H1 (cell line): ENCODE data around the gene SZT2. TPM values are rescaled to one million over a fixed set of nuclear protein-coding genes. Genes with fewer than 3 reads are reported as not detected.

Experiments
- CTCF ChIA-PET: fragments of 300-600 bp; sonication (Branson Sonifier 250); formaldehyde crosslinking; loops from one replicate; lab custom pipeline; 2021; ENCODE audit not compliant: partially characterized antibody; lab: Charles Lee
- POLR2A ChIA-PET: fragments of 300-600 bp; sonication (Branson Sonifier 250); formaldehyde crosslinking; loops from one replicate; lab custom pipeline; 2021; ENCODE audit warnings: inconsistent platforms; ENCODE audit not compliant: partially characterized antibody; lab: Charles Lee
- DNase-seq, 2 experiments: peaks; one replicate each; pipeline versions ENCODE4 v3.0.0 to v3.0.0-alpha.2; 2010 to 2022; ENCODE audit warnings: low spot score in 2 of 2, low read depth in 1 of 2, mixed read lengths in 1 of 2
- FAIRE-seq: peaks from 2 replicates; lab custom pipeline; 2011; peaks lifted over from hg19 to GRCh38; lab: Jason Lieb, UNC
- H2AFZ ChIP-seq: 2 replicates; pipeline ENCODE4 v1.8.1; 2012; ENCODE audit warnings: low read length, inconsistent platforms
- H2AK5ac ChIP-seq: 2 replicates; pipeline ENCODE4 v1.6.1; 2013; ENCODE audit warnings: low read depth, low read length
- H2BK120ac ChIP-seq: replicated peaks from 2 replicates; pipeline ENCODE3; 2013; ENCODE audit warnings: low read depth, low read length, inconsistent platforms
- H2BK12ac ChIP-seq: 2 replicates; pipeline ENCODE4 v1.6.1; 2013; ENCODE audit warnings: low read depth, low read length
- H2BK15ac ChIP-seq: 2 replicates; pipeline ENCODE4 v1.6.1; 2013; ENCODE audit warnings: low read length
- H2BK20ac ChIP-seq: 2 replicates; pipeline ENCODE4 v1.6.1; 2013; ENCODE audit warnings: low read length
- H2BK5ac ChIP-seq: 2 replicates; pipeline ENCODE4 v1.6.1; 2013; ENCODE audit warnings: low read depth, low read length
- H3K14ac ChIP-seq: 2 replicates; pipeline ENCODE4 v1.6.1; 2013; ENCODE audit warnings: inconsistent platforms; ENCODE audit not compliant: insufficient read length
- H3K18ac ChIP-seq: 2 replicates; pipeline ENCODE4 v1.6.1; 2013; ENCODE audit warnings: low read length; ENCODE audit errors: extremely low read depth
- H3K23ac ChIP-seq: 2 replicates; pipeline ENCODE4 v1.6.1; 2013; ENCODE audit warnings: inconsistent platforms; ENCODE audit not compliant: insufficient read length
- H3K23me2 ChIP-seq: 2 replicates; pipeline ENCODE4 v1.6.1; 2013; ENCODE audit warnings: low read depth, low read length
- H3K27ac ChIP-seq: 2 replicates; pipeline ENCODE4 v1.6.1; 2011; ENCODE audit warnings: low read depth, low read length, inconsistent platforms
- H3K27me3 ChIP-seq, 4 experiments: replicated peaks in 1 of 4; 1 replicate in 1 of 4; 2 replicates in 3 of 4; pipeline versions ENCODE4 v1.6.1 to v1.8.1; 2011 to 2013; ENCODE audit warnings: low read length in 3 of 4, mild to moderate bottlenecking in 3 of 4, inconsistent platforms in 2 of 4, mixed read lengths in 2 of 4, moderate library complexity in 1 of 4; ENCODE audit not compliant: control insufficient read depth in 3 of 4, insufficient read depth in 3 of 4; ENCODE audit errors: extremely low read depth in 1 of 4
- H3K36me3 ChIP-seq, 4 experiments: 2 replicates each; pipeline versions ENCODE4 v1.6.1 to v1.8.1; 2011 to 2013; ENCODE audit warnings: mild to moderate bottlenecking in 4 of 4, low read length in 3 of 4, moderate library complexity in 2 of 4, control low read depth in 1 of 4, inconsistent platforms in 1 of 4; ENCODE audit not compliant: insufficient read depth in 4 of 4, control insufficient read depth in 2 of 4
- H3K4ac ChIP-seq: replicated peaks from 2 replicates; pipeline ENCODE3; 2013; ENCODE audit warnings: low read length, low read depth, mixed read lengths, inconsistent platforms; ENCODE audit not compliant: insufficient read length
- H3K4me1 ChIP-seq, 4 experiments: replicated peaks in 1 of 4; 1 replicate in 1 of 4; 2 replicates in 3 of 4; pipeline versions ENCODE4 v1.6.1 to v1.8.1; 2011 to 2013; ENCODE audit warnings: low read length in 3 of 4, inconsistent platforms in 2 of 4, mixed read lengths in 1 of 4; ENCODE audit not compliant: insufficient read depth in 4 of 4, control insufficient read depth in 3 of 4
- H3K4me2 ChIP-seq, 2 experiments: 2 replicates each; pipeline versions ENCODE4 v1.6.1 to v1.8.1; 2011 to 2013; ENCODE audit warnings: low read depth in 2 of 2, low read length in 2 of 2, control low read depth in 1 of 2, inconsistent platforms in 1 of 2, mild to moderate bottlenecking in 1 of 2; ENCODE audit not compliant: insufficient read depth in 1 of 2
- H3K4me3 ChIP-seq, 4 experiments: fragments of 200-600, 300-600 bp in 1 of 4; sonication (generic), shearing (Covaris generic), sonication (Bioruptor Twin) in 1 of 4; 2 replicates each; pipeline versions ENCODE4 v1.5.1 to v1.8.1; 2011 to 2016; ENCODE audit warnings: low read length in 4 of 4, low read depth in 3 of 4, control low read depth in 2 of 4, inconsistent platforms in 2 of 4, mild to moderate bottlenecking in 2 of 4, mixed read lengths in 1 of 4, moderate library complexity in 1 of 4; ENCODE audit not compliant: insufficient read depth in 2 of 4; ENCODE audit errors: extremely low read depth in 1 of 4
- H3K56ac ChIP-seq: replicated peaks from 2 replicates; pipeline ENCODE3; 2013; ENCODE audit warnings: low read depth, mild to moderate bottlenecking, mixed read lengths, low read length, inconsistent platforms; ENCODE audit not compliant: insufficient read length
- H3K79me1 ChIP-seq: 2 replicates; pipeline ENCODE4 v1.6.1; 2013; ENCODE audit warnings: low read depth, low read length, control low read depth
- H3K79me2 ChIP-seq, 2 experiments: 2 replicates each; pipeline versions ENCODE4 v1.6.1 to v1.8.1; 2012 to 2013; ENCODE audit warnings: low read length in 2 of 2, mild to moderate bottlenecking in 2 of 2, inconsistent platforms in 1 of 2; ENCODE audit not compliant: insufficient read depth in 2 of 2, control insufficient read depth in 1 of 2
- H3K9ac ChIP-seq, 4 experiments: replicated peaks in 1 of 4; 1 replicate in 1 of 4; 2 replicates in 3 of 4; pipeline versions ENCODE4 v1.6.1 to v1.8.1; 2011 to 2013; ENCODE audit warnings: low read depth in 3 of 4, low read length in 3 of 4, control low read depth in 2 of 4, mild to moderate bottlenecking in 2 of 4, moderate library complexity in 2 of 4, inconsistent platforms in 1 of 4; ENCODE audit errors: extremely low read depth in 1 of 4
- H3K9me3 ChIP-seq, 2 experiments: 2 replicates each; pipeline versions ENCODE4 v1.6.1 to v1.8.1; 2012 to 2013; ENCODE audit warnings: mild to moderate bottlenecking in 2 of 2, moderate library complexity in 2 of 2, control low read depth in 1 of 2, inconsistent platforms in 1 of 2, low read depth in 1 of 2, low read length in 1 of 2, mixed read lengths in 1 of 2; ENCODE audit not compliant: insufficient read depth in 2 of 2
- H4K20me1 ChIP-seq, 2 experiments: replicated peaks in 1 of 2; 2 replicates each; pipeline versions ENCODE3 to v1.8.1; 2011 to 2013; ENCODE audit warnings: inconsistent platforms in 2 of 2, low read length in 2 of 2, mild to moderate bottlenecking in 1 of 2; ENCODE audit not compliant: insufficient read depth in 2 of 2, control insufficient read depth in 1 of 2
- H4K5ac ChIP-seq: 2 replicates; pipeline ENCODE4 v1.6.1; 2013; ENCODE audit warnings: low read length, low read depth, mixed read lengths, inconsistent platforms; ENCODE audit not compliant: insufficient read length
- H4K8ac ChIP-seq: 2 replicates; pipeline ENCODE4 v1.8.0; 2013; ENCODE audit warnings: mild to moderate bottlenecking, moderate library complexity, low read length, inconsistent platforms; ENCODE audit not compliant: insufficient read depth; ENCODE audit errors: extremely low read depth
- H4K91ac ChIP-seq: replicated peaks from 2 replicates; pipeline ENCODE3; 2013; ENCODE audit warnings: low read length, mixed read lengths, inconsistent platforms; ENCODE audit not compliant: insufficient read length
- ASH2L ChIP-seq: fragments of 200-600, 300-600 bp; sonication (generic); IDR thresholded peaks from one replicate; pipeline ENCODE4 v1.7.1; 2017; ENCODE audit warnings: low read length
- BACH1 ChIP-seq: IDR thresholded peaks from 2 replicates; pipeline ENCODE4 v1.6.1; 2012; ENCODE audit warnings: low read length, improper control_type of control experiment
- BCL11A ChIP-seq, 2 experiments: IDR thresholded peaks; one replicate each; pipeline ENCODE4 v1.6.1; 2011; ENCODE audit warnings: low read depth in 2 of 2, low read length in 2 of 2, mild to moderate bottlenecking in 2 of 2
- EGR1 ChIP-seq: IDR thresholded peaks from 2 replicates; pipeline ENCODE4 v1.6.1; 2011; ENCODE audit warnings: low read depth, low read length, borderline replicate concordance
- NANOG ChIP-seq: IDR thresholded peaks from 2 replicates; pipeline ENCODE4 v1.6.1; 2011; ENCODE audit warnings: low read length, low read depth, mild to moderate bottlenecking, inconsistent platforms; ENCODE audit not compliant: insufficient read depth, poor library complexity, severe bottlenecking
- SP2 ChIP-seq: IDR thresholded peaks from 2 replicates; pipeline ENCODE4 v1.6.1; 2012; ENCODE audit warnings: mild to moderate bottlenecking, low read length, inconsistent platforms
- TCF12 ChIP-seq: IDR thresholded peaks from 2 replicates; pipeline ENCODE4 v1.6.1; 2011; ENCODE audit warnings: low read depth, mild to moderate bottlenecking, low read length
- WGBS, 2 experiments: shearing (Covaris generic) in 1 of 2; methylation state at CpG; one replicate each; pipeline versions ENCODE4 v1.1.6 to v1.1.7; 2013 to 2015; ENCODE audit warnings: low lambda C conversion rate in 2 of 2, mixed read lengths in 2 of 2, inconsistent platforms in 1 of 2, low coverage in 1 of 2, missing lambda C conversion rate in 1 of 2; ENCODE audit not compliant: insufficient replicate concordance in 2 of 2, insufficient coverage in 1 of 2, insufficient read length in 1 of 2; ENCODE audit errors: extremely low coverage in 1 of 2, missing lambda C conversion rate in 1 of 2; 5-methylcytosine and 5-hydroxymethylcytosine counted together
- polyA plus RNA-seq, 7 experiments: library from polyadenylated mRNA; depleted of rRNA in 3 of 7; stranded (reverse) in 5 of 7; unstranded in 2 of 7; fragments of >200 nt in 5 of 7; fragments of 200-250 nt in 2 of 7; gene quantifications; 1 replicate in 5 of 7; 2 replicates in 1 of 7; 4 replicates in 1 of 7; pipeline versions ENCODE4 v1.2.1 to v1.2.3, GENCODE V29; 2011 to 2013; ENCODE audit warnings: missing spikeins in 2 of 7, mixed read lengths in 2 of 7
- total RNA-seq: library from RNA; stranded (reverse); fragmentation: NEBNext Ultra II Directional; extraction: Animal tissue kit (Norgen Biotek cat#: 25700); gene quantifications from 2 replicates; pipeline ENCODE4 v1.2.1, GENCODE V29; 2021
- TF ChIP-seq, protein P1 (sequence below), 3 experiments: IDR thresholded peaks; 1 replicate in 2 of 3; 2 replicates in 1 of 3; pipeline versions ENCODE4 v1.5.1 to v1.6.1; 2011; ENCODE audit warnings: low read length in 3 of 3, mild to moderate bottlenecking in 3 of 3, inconsistent platforms in 2 of 3, low read depth in 1 of 3, moderate library complexity in 1 of 3; ENCODE audit not compliant: insufficient read depth in 1 of 3; ENCODE audit errors: control extremely low read depth in 1 of 3

The SZT2 gene
- total and polyA plus RNA-seq, 2 of the 8 experiments (the other 6 are each of a cell fraction or from before 2014, with no cell fraction given), result 4.7 to 12.9 TPM

DNA sequence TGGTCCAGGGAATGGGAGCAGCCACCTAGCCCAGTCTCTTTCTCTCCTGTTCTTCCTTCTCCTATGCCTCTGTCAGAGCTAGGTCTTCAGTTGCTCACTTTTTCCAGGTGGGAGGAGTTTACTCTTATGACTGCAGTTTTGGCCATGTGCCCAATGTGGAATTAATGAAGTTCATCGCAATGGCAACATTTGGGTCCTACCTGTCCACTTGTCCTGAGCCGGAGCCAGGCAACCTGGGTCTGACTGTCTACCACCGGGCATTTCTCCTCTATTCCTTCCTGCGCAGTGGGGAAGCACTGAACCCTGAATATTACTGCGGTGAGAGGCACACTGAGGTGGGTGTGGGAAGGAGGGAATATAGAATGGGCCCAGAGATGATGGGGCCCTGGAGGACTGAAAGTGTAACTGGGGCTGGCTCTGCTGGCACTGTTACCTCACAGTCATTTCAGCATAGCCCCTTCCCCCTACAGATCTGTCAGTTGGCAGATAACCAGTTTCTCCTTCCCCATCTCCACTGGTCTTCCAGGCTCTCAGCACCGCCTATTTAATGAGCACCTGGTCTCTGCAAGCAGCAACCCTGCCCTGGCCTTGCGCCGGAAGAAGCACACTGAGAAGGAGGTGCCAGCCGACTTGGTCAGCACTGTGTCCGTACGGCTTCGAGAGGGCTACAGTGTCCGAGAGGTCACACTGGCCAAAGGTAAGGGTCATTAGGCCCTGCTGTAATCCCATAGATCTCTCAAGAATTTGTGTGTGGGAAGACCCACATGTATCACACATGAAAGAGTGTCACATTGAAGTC, 30.1 kb downstream of the SZT2 start:
- peaks cover 0 to 2% of the 10 kb centered on the region in 2 experiments for H4K20me1 ChIP-seq
- DNase-seq (no peak), FAIRE-seq (no peak)
- H3K9me3 ChIP-seq, result no peaks in the 10 kb centered on the region
- no peak overlapping the region for H3K9ac ChIP-seq
- H3K56ac ChIP-seq, result no peak overlapping the region
- H2BK12ac ChIP-seq, result no peak overlapping the region
- H3K14ac ChIP-seq, result no peak overlapping the region
- peaks cover 2% of the 10 kb centered on the region; the same call in 1 of the 2 replicates for H3K23me2 ChIP-seq
- CTCF ChIA-PET, result interaction anchor here (0.9 to 2.1 kb wide), 5 partner anchors 116 to 298 kb away, joined by 3 to 8 read pairs (median 3); no protein-coding TSS in a partner anchor
- no peak overlapping the region for H3K4me3 ChIP-seq
- H3K4ac ChIP-seq, result no peak overlapping the region
- no peak overlapping the region for H2BK15ac ChIP-seq
- no peak overlapping the region for H4K8ac ChIP-seq
- no peak overlapping the region for H2BK120ac ChIP-seq
- H3K4me1 ChIP-seq, result peaks cover 0 to 8% (median 5%) of the 10 kb centered on the region in 4 experiments; a peak in 6 of 7 replicates
- POLR2A ChIA-PET, result no interaction called here
- H3K27me3 ChIP-seq, result no peaks in the 10 kb centered on the region
- no peak overlapping the region for H3K4me2 ChIP-seq
- no peak overlapping the region for H3K27ac ChIP-seq
- no peak overlapping the region for H2AK5ac ChIP-seq
- 87% methylated on average over 13 of the region's 13 CpGs; no CpG with 5 or more reads in 1 of the 2 experiments for WGBS, 2 experiments
- no peak overlapping the region for H3K23ac ChIP-seq
- no peak overlapping the region; the same call in 1 of the 2 replicates for H2BK5ac ChIP-seq
- H4K91ac ChIP-seq, result no peak overlapping the region
- H3K36me3 ChIP-seq, result peaks cover 5 to 26% (median 18%) of the 10 kb centered on the region in 4 experiments; a peak in 6 of 8 replicates
- no peak overlapping the region for H2AFZ ChIP-seq
- H3K18ac ChIP-seq, result no peak overlapping the region
- H2BK20ac ChIP-seq, result no peak overlapping the region
- H3K79me2 ChIP-seq, result no peaks in the 10 kb centered on the region
- H4K5ac ChIP-seq, result no peak overlapping the region
- H3K79me1 ChIP-seq, result no peaks in the 10 kb centered on the region
- TF ChIP-seq ASH2L (no peak), EGR1 (no peak), SP2 (no peak), TCF12 (no peak), BACH1 (no peak), NANOG (no peak), BCL11A (IDR thresholded peaks at IDR 0.05; ENCODE audit: low read depth in 2 of 2, low read length in 2 of 2) (no peak)
- TF ChIP-seq, protein P1, sequence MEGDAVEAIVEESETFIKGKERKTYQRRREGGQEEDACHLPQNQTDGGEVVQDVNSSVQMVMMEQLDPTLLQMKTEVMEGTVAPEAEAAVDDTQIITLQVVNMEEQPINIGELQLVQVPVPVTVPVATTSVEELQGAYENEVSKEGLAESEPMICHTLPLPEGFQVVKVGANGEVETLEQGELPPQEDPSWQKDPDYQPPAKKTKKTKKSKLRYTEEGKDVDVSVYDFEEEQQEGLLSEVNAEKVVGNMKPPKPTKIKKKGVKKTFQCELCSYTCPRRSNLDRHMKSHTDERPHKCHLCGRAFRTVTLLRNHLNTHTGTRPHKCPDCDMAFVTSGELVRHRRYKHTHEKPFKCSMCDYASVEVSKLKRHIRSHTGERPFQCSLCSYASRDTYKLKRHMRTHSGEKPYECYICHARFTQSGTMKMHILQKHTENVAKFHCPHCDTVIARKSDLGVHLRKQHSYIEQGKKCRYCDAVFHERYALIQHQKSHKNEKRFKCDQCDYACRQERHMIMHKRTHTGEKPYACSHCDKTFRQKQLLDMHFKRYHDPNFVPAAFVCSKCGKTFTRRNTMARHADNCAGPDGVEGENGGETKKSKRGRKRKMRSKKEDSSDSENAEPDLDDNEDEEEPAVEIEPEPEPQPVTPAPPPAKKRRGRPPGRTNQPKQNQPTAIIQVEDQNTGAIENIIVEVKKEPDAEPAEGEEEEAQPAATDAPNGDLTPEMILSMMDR (IDR thresholded peaks at IDR 0.05; ENCODE audit: control extremely low read depth in 1 of 3, insufficient read depth in 1 of 3, low read depth in 1 of 3, low read length in 3 of 3), result no peak
